ENCODE results near the gene PFKFB2.
"Not testable (repeated sequence)": the region's sequence is repeated elsewhere in the genome, so short reads cannot be mapped to it uniquely, and the experiment has no call there.

PFKFB2 gene

GRCh38 chr1:207041397-207041796 is 11.7 kb upstream of the PFKFB2 start:
- not testable (repeated sequence) for DNase-seq

GRCh38 chr1:207045453-207045852 is 7.6 kb upstream of the PFKFB2 start:
- no peak for DNase-seq

- no peak for DNase-seq
Measured at GRCh38 chr1:207047505-207047904, 5.6 kb upstream of the PFKFB2 start.

GRCh38 chr1:207048041-207048440 is 5.0 kb upstream of the PFKFB2 start:
- DNase-seq: no peak

- DNase-seq: no peak
Measured at GRCh38 chr1:207049054-207049453, 4.0 kb upstream of the PFKFB2 start.

GRCh38 chr1:207049514-207049913 is 3.6 kb upstream of the PFKFB2 start:
- DNase-seq: no peak

GRCh38 chr1:207049974-207050391 is 3.1 kb upstream of the PFKFB2 start:
- peak; percentile 51 for DNase-seq

GRCh38 chr1:207050480-207051190 is 2.4 kb upstream of the PFKFB2 start:
- peak; percentile 95 for DNase-seq

- no peak for DNase-seq
Measured at GRCh38 chr1:207051191-207051943, 1.7 kb upstream of the PFKFB2 start, which contains the start of gene YOD1. Gene YOD1 (minus strand): TSS chr1:207051208. CDS start chr1:207051030, 178 bp downstream.

- DNase-seq: no peak
Measured at GRCh38 chr1:207054491-207054890, 1.4 kb downstream of the PFKFB2 start.

- no peak for DNase-seq
Measured at GRCh38 chr1:207055386-207056001, 2.4 kb downstream of the PFKFB2 start.

GRCh38 chr1:207056673-207057072 is 3.6 kb downstream of the PFKFB2 start:
- no peak for DNase-seq

GRCh38 chr1:207058252-207058651 is 5.2 kb downstream of the PFKFB2 start:
- no peak for DNase-seq

- DNase-seq: no peak
Measured at GRCh38 chr1:207058878-207059867, 6.1 kb downstream of the PFKFB2 start.

GRCh38 chr1:207059881-207060280 is 6.8 kb downstream of the PFKFB2 start:
- no peak for DNase-seq

GRCh38 chr1:207060596-207060995 is 7.5 kb downstream of the PFKFB2 start:
- DNase-seq: no peak

- DNase-seq: no peak
Measured at GRCh38 chr1:207062058-207062457, 9.0 kb downstream of the PFKFB2 start.

GRCh38 chr1:207063014-207063413 is 9.9 kb downstream of the PFKFB2 start:
- no peak for DNase-seq

GRCh38 chr1:207064561-207064960 is 11.5 kb downstream of the PFKFB2 start:
- DNase-seq: no peak

- DNase-seq: no peak
Measured at GRCh38 chr1:207067185-207067584, 14.1 kb downstream of the PFKFB2 start.

- no peak for DNase-seq
Measured at GRCh38 chr1:207067665-207068064, 14.6 kb downstream of the PFKFB2 start.

GRCh38 chr1:207069061-207069460 is 16.0 kb downstream of the PFKFB2 start:
- no peak for DNase-seq
